ENCODE data around the gene WDR44.

WDR44 gene

GRCh38 chrX:118418811-118419251 lies 72.9 kb downstream of the WDR44 start:
- no peak overlapping the region for H3K9ac ChIP-seq (ENCODE audit: low read length)
- TF ChIP-seq CTCF (IDR thresholded peaks at IDR 0.05; ENCODE audit: low read length) (no peak), EZH2 (optimal IDR thresholded peaks at IDR 0.05; ENCODE audit: low read depth, low read length) (no peak), EZH2phosphoT487 (IDR thresholded peaks at IDR 0.05; ENCODE audit: low read length) (no peak)

GRCh38 chrX:118420462-118420861 lies 74.6 kb downstream of the WDR44 start:
- Histone ChIP-seq H3K9me3 (replicated peaks; ENCODE audit: insufficient read depth, low read length) (no peaks in the 10 kb centered on the region), H3K4me2 (ENCODE audit: low read depth, low read length) (no peak overlapping the region), H3K36me3 (replicated peaks; ENCODE audit: insufficient read depth, low read length) (no peaks in the 10 kb centered on the region), H3K79me2 (ENCODE audit: low read length) (no peaks in the 10 kb centered on the region), H3K27ac (ENCODE audit: low read length) (no peak overlapping the region), H3K4me1 (ENCODE audit: low read length) (peaks cover 6% of the 10 kb centered on the region; the same call in 1 of the 2 replicates), H3K4me3 (ENCODE audit: low read length) (no peak overlapping the region), H3K9ac (ENCODE audit: low read length) (no peak overlapping the region), H3K9me2 (replicated peaks; ENCODE audit: insufficient read depth, low read length) (no peaks in the 10 kb centered on the region), H3K27me3 (replicated peaks; ENCODE audit: insufficient read depth, low read length) (no peaks in the 10 kb centered on the region), H4K20me1 (ENCODE audit: insufficient read depth, low read length) (no peaks in the 10 kb centered on the region), H3F3A (ENCODE audit: insufficient read depth, low read length) (no peaks in the 10 kb centered on the region), H2AFZ (ENCODE audit: low read length) (no peak overlapping the region)
- peak; percentile 26 for DNase-seq
- no peak for TF ChIP-seq EZH2phosphoT487 (IDR thresholded peaks at IDR 0.05; ENCODE audit: low read length)
- no peak for TF ChIP-seq EZH2 (optimal IDR thresholded peaks at IDR 0.05; ENCODE audit: low read depth, low read length)
- no peak for TF ChIP-seq CTCF (IDR thresholded peaks at IDR 0.05; ENCODE audit: low read length)

More at GRCh38 chrX:118418811-118419251, 72.9 kb downstream of the WDR44 start:
- Histone ChIP-seq H3K4me2 (ENCODE audit: low read depth, low read length) (no peak overlapping the region), H3K27me3 (replicated peaks; ENCODE audit: insufficient read depth, low read length) (no peaks in the 10 kb centered on the region), H3K9me3 (replicated peaks; ENCODE audit: insufficient read depth, low read length) (no peaks in the 10 kb centered on the region), H3K79me2 (ENCODE audit: low read length) (no peaks in the 10 kb centered on the region), H3K9me2 (replicated peaks; ENCODE audit: insufficient read depth, low read length) (no peaks in the 10 kb centered on the region), H3K4me1 (ENCODE audit: low read length) (peaks cover 6% of the 10 kb centered on the region; the same call in 1 of the 2 replicates), H3K36me3 (replicated peaks; ENCODE audit: insufficient read depth, low read length) (no peaks in the 10 kb centered on the region), H4K20me1 (ENCODE audit: insufficient read depth, low read length) (no peaks in the 10 kb centered on the region), H3F3A (ENCODE audit: insufficient read depth, low read length) (no peaks in the 10 kb centered on the region), H3K4me3 (ENCODE audit: low read length) (no peak overlapping the region), H2AFZ (ENCODE audit: low read length) (no peak overlapping the region), H3K27ac (ENCODE audit: low read length) (no peak overlapping the region)
- no peak for DNase-seq

GRCh38 chrX:118423558-118423957 lies 77.7 kb downstream of the WDR44 start:
- Histone ChIP-seq H3K4me2 (ENCODE audit: low read depth, low read length) (no peak overlapping the region), H3K4me3 (ENCODE audit: low read length) (no peak overlapping the region), H4K20me1 (ENCODE audit: insufficient read depth, low read length) (no peaks in the 10 kb centered on the region), H3K27ac (ENCODE audit: low read length) (no peak overlapping the region), H3K27me3 (replicated peaks; ENCODE audit: insufficient read depth, low read length) (no peaks in the 10 kb centered on the region), H3K9me2 (replicated peaks; ENCODE audit: insufficient read depth, low read length) (no peaks in the 10 kb centered on the region), H3K4me1 (ENCODE audit: low read length) (peaks cover 6% of the 10 kb centered on the region; the same call in 1 of the 2 replicates), H3K79me2 (ENCODE audit: low read length) (no peaks in the 10 kb centered on the region), H3K9ac (ENCODE audit: low read length) (no peak overlapping the region), H3K9me3 (replicated peaks; ENCODE audit: insufficient read depth, low read length) (no peaks in the 10 kb centered on the region), H3F3A (ENCODE audit: insufficient read depth, low read length) (no peaks in the 10 kb centered on the region), H3K36me3 (replicated peaks; ENCODE audit: insufficient read depth, low read length) (no peaks in the 10 kb centered on the region), H2AFZ (ENCODE audit: low read length) (no peak overlapping the region)
- DNase-seq: peak; percentile 34
- TF ChIP-seq EZH2phosphoT487 (IDR thresholded peaks at IDR 0.05; ENCODE audit: low read length) (no peak), CTCF (IDR thresholded peaks at IDR 0.05; ENCODE audit: low read length) (no peak), EZH2 (optimal IDR thresholded peaks at IDR 0.05; ENCODE audit: low read depth, low read length) (no peak)
